Measurements from ENCODE around the gene ERN2. TPM values are rescaled to one million over a fixed set of nuclear protein-coding genes. Genes with fewer than 3 reads are reported as not detected.

The ERN2 gene
- total RNA-seq, 1 experiment from 2014 or later = 0.47 TPM

- POLR2A ChIA-PET = no interaction called here
- H3K4me1 ChIP-seq (ENCODE audit: control insufficient read depth in 1 of 2, insufficient read depth in 2 of 2, low read length in 2 of 2) = no peaks in the 10 kb centered on the region
- H3K9me3 ChIP-seq (ENCODE audit: control insufficient read depth in 1 of 2, insufficient read depth in 1 of 2, low read depth in 1 of 2, low read length in 2 of 2) = peaks cover 3 to 9% of the 10 kb centered on the region in 2 experiments; a peak in 2 of 4 replicates
- no peak overlapping the region for H3K4me2 ChIP-seq (ENCODE audit: low read length)
- H3K79me2 ChIP-seq (ENCODE audit: insufficient read depth, low read length) = no peaks in the 10 kb centered on the region
- no peak for TF ChIP-seq RAD21 (IDR thresholded peaks at IDR 0.05; ENCODE audit: low read depth)
- TF ChIP-seq, protein P1, sequence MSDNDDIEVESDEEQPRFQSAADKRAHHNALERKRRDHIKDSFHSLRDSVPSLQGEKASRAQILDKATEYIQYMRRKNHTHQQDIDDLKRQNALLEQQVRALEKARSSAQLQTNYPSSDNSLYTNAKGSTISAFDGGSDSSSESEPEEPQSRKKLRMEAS (IDR thresholded peaks at IDR 0.05) = no peak
- TF ChIP-seq CTCF (IDR thresholded peaks at IDR 0.05 in 2 of 3, conservative IDR thresholded peaks at IDR 0.05 in 1 of 3; ENCODE audit: borderline replicate concordance in 1 of 3, insufficient read depth in 1 of 3, low read depth in 2 of 3, low read length in 2 of 3) = no peak
- no peak for TF ChIP-seq POLR2AphosphoS5 (IDR thresholded peaks at IDR 0.05; ENCODE audit: low read depth, low read length)
- TF ChIP-seq SIN3A (IDR thresholded peaks at IDR 0.05; ENCODE audit: low read depth) = no peak
- no peak for TF ChIP-seq ELF1 (IDR thresholded peaks at IDR 0.05; ENCODE audit: borderline replicate concordance, low read depth)
- TF ChIP-seq SRF (IDR thresholded peaks at IDR 0.05; ENCODE audit: low read depth) = no peak
- TF ChIP-seq ZBTB33 (IDR thresholded peaks at IDR 0.05; ENCODE audit: extremely low read depth, insufficient replicate concordance, low read length) = no peak
- no peak for TF ChIP-seq TCF7L2 (IDR thresholded peaks at IDR 0.05; ENCODE audit: borderline replicate concordance, extremely low read depth, insufficient read depth, insufficient read length)
- no peak for TF ChIP-seq ZFX (IDR thresholded peaks at IDR 0.05)
- TF ChIP-seq SP1 (IDR thresholded peaks at IDR 0.05; ENCODE audit: low read depth) = no peak
- no peak for TF ChIP-seq ATF3 (IDR thresholded peaks at IDR 0.05)
- TF ChIP-seq EZH2phosphoT487 (IDR thresholded peaks at IDR 0.05; ENCODE audit: borderline replicate concordance) = no peak
- TF ChIP-seq, protein P2, sequence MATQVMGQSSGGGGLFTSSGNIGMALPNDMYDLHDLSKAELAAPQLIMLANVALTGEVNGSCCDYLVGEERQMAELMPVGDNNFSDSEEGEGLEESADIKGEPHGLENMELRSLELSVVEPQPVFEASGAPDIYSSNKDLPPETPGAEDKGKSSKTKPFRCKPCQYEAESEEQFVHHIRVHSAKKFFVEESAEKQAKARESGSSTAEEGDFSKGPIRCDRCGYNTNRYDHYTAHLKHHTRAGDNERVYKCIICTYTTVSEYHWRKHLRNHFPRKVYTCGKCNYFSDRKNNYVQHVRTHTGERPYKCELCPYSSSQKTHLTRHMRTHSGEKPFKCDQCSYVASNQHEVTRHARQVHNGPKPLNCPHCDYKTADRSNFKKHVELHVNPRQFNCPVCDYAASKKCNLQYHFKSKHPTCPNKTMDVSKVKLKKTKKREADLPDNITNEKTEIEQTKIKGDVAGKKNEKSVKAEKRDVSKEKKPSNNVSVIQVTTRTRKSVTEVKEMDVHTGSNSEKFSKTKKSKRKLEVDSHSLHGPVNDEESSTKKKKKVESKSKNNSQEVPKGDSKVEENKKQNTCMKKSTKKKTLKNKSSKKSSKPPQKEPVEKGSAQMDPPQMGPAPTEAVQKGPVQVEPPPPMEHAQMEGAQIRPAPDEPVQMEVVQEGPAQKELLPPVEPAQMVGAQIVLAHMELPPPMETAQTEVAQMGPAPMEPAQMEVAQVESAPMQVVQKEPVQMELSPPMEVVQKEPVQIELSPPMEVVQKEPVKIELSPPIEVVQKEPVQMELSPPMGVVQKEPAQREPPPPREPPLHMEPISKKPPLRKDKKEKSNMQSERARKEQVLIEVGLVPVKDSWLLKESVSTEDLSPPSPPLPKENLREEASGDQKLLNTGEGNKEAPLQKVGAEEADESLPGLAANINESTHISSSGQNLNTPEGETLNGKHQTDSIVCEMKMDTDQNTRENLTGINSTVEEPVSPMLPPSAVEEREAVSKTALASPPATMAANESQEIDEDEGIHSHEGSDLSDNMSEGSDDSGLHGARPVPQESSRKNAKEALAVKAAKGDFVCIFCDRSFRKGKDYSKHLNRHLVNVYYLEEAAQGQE (IDR thresholded peaks at IDR 0.05; ENCODE audit: low read depth) = no peak
- TF ChIP-seq YY1 (IDR thresholded peaks at IDR 0.05; ENCODE audit: extremely low read depth, insufficient replicate concordance, low read depth, low read length) = no peak
- no peak for TF ChIP-seq FOSL1 (IDR thresholded peaks at IDR 0.05; ENCODE audit: low read depth)
- TF ChIP-seq JUND (IDR thresholded peaks at IDR 0.05) = no peak
- TF ChIP-seq EGR1 (IDR thresholded peaks at IDR 0.05; ENCODE audit: low read depth) = no peak
- no peak for TF ChIP-seq CEBPB (IDR thresholded peaks at IDR 0.05; ENCODE audit: low read depth)
- no peak overlapping the region for H3K4me3 ChIP-seq (replicated peaks in 1 of 2; ENCODE audit: low read depth in 1 of 2, low read length in 2 of 2)
- no peak overlapping the region for H2AFZ ChIP-seq (ENCODE audit: low read depth, low read length, poor library complexity, severe bottlenecking)
- CTCF ChIA-PET = no interaction called here
- H4K20me1 ChIP-seq (ENCODE audit: insufficient read depth) = no peaks in the 10 kb centered on the region
- RAD21 ChIA-PET (ENCODE audit: low non-redundant PET in 1 of 2, low total read pairs in 2 of 2, uncharacterized antibody in 2 of 2, unreplicated experiment in 2 of 2) = no interaction called here
- intact Hi-C loops (cut with micrococcal nuclease) = no loop called here
- no peaks in the 10 kb centered on the region for H3K9me2 ChIP-seq (ENCODE audit: insufficient read depth)
- H3K9ac ChIP-seq (ENCODE audit: low read length) = no peak overlapping the region
- BruUV-seq (replicated peaks) = no TSS peak
- H3K27ac ChIP-seq (ENCODE audit: low read depth, low read length) = no peak overlapping the region
- DNase-seq (ENCODE audit: low read depth, low spot score) (no peak), ATAC-seq (no peak)
- H3K36me3 ChIP-seq (ENCODE audit: control insufficient read depth in 1 of 2, insufficient read depth in 2 of 2, low read length in 2 of 2) = no peaks in the 10 kb centered on the region
- no peaks in the 10 kb centered on the region for H3K27me3 ChIP-seq (ENCODE audit: insufficient read depth, low read length)
Observed at GRCh38 chr16:23706439-23706838, 6.6 kb downstream of the ERN2 start.
